Esophagus (tissue), 2 donors: ENCODE results near the gene NCSTN. TPM values are rescaled to one million over a fixed set of nuclear protein-coding genes. Genes with fewer than 3 reads are reported as not detected.
"Not testable (repeated sequence)": the region's sequence is repeated elsewhere in the genome, so short reads cannot be mapped to it uniquely, and the experiment has no call there.

ENCODE experiments used
- H3K27ac ChIP-seq, 2 donors: one replicate each; pipeline ENCODE4 v1.5.1; 2013; ENCODE audit warnings: low read depth in 2 of 2, mild to moderate bottlenecking in 2 of 2, inconsistent platforms in 1 of 2, low read length in 1 of 2, moderate library complexity in 1 of 2
- H3K27me3 ChIP-seq, 2 donors: one replicate each; pipeline ENCODE4 v1.6.1; 2013; ENCODE audit warnings: low read length in 2 of 2, control low read depth in 1 of 2, mild to moderate bottlenecking in 1 of 2; ENCODE audit not compliant: insufficient read depth in 2 of 2, control insufficient read depth in 1 of 2
- H3K36me3 ChIP-seq, 2 donors: one replicate each; pipeline ENCODE4 v1.6.1; 2013; ENCODE audit warnings: low read length in 1 of 2; ENCODE audit not compliant: control insufficient read depth in 2 of 2, insufficient read depth in 2 of 2
- H3K4me1 ChIP-seq, 2 donors: one replicate each; pipeline ENCODE4 v1.6.1; 2013; ENCODE audit warnings: low read length in 1 of 2; ENCODE audit not compliant: control insufficient read depth in 2 of 2, insufficient read depth in 2 of 2
- H3K4me3 ChIP-seq, 2 donors: one replicate each; pipeline ENCODE4 v1.5.1; 2013; ENCODE audit warnings: low read length in 2 of 2, mild to moderate bottlenecking in 2 of 2, low read depth in 1 of 2, moderate library complexity in 1 of 2
- H3K9me3 ChIP-seq, 2 donors: one replicate each; pipeline ENCODE4 v1.6.1; 2013; ENCODE audit warnings: mild to moderate bottlenecking in 2 of 2, low read depth in 1 of 2, low read length in 1 of 2, moderate library complexity in 1 of 2; ENCODE audit not compliant: control insufficient read depth in 2 of 2, insufficient read depth in 1 of 2
- WGBS, 2 donors: extraction: QIAGEN DNeasy Blood & Tissue Kit; methylation state at CpG; one replicate each; pipeline ENCODE4 v1.1.7; 2013; 5-methylcytosine and 5-hydroxymethylcytosine counted together
- polyA plus RNA-seq, 2 donors: library from polyadenylated mRNA; stranded (reverse); fragments of 200-250 nt; gene quantifications; one replicate each; pipeline ENCODE4 v1.2.3, GENCODE V29; 2013
- donor health status: healthy with polysubstance abuse.
- donor health status: Bipolar disorder and iron deficiency.

NCSTN gene
- polyA plus RNA-seq, 2 donors: 34.2 to 34.9 TPM

GRCh38 chr1:160376525-160377131, 33.4 kb downstream of the NCSTN start:
- Histone ChIP-seq H3K27ac (no peak overlapping the region), H3K4me1 (peaks cover 0 to 2% of the 10 kb centered on the region in 2 donors), H3K4me3 (no peak overlapping the region), H3K27me3 (no peaks in the 10 kb centered on the region), H3K36me3 (no peaks in the 10 kb centered on the region), H3K9me3 (no peaks in the 10 kb centered on the region)
- 12 to 19% methylated on average over 5 of the region's 5 CpGs for WGBS, 2 donors

DNA sequence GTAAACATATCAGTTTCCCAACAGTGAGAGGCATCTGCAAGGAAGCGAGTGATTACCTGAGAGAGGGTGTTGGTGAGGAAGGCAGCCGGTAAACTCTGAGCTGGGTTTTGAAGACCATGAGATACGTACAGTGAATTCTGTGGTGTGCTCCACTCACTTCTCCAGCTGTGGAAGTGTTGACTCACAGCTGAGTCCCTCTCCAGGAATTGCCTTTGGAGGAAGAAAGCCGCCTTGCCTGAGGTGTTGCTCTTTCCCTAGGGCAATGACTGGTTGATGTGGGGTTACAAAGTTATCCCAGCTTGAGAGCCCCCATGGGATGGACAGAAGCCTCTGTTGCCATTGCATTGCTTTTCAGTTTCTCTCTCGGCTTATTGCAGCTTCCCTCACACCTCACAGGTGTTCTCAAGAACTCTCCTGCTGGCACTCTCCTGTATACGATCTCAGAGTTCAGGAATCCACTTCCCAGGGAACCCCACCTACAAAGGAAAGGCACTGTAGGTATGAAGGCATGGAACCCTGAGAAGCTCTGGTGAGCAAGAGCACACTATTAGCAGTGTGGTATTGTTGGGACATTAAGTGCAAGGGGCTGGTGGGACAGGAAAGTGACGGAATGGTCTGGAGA, 34.5 kb downstream of the NCSTN start:
- Histone ChIP-seq H3K27me3 (no peaks in the 10 kb centered on the region), H3K4me3 (no peak overlapping the region), H3K36me3 (no peaks in the 10 kb centered on the region), H3K27ac (no peak overlapping the region), H3K4me1 (peaks cover 0 to 2% of the 10 kb centered on the region in 2 donors), H3K9me3 (no peaks in the 10 kb centered on the region)
- 71 to 77% methylated on average over 7 of the region's 7 CpGs for WGBS, 2 donors

DNA sequence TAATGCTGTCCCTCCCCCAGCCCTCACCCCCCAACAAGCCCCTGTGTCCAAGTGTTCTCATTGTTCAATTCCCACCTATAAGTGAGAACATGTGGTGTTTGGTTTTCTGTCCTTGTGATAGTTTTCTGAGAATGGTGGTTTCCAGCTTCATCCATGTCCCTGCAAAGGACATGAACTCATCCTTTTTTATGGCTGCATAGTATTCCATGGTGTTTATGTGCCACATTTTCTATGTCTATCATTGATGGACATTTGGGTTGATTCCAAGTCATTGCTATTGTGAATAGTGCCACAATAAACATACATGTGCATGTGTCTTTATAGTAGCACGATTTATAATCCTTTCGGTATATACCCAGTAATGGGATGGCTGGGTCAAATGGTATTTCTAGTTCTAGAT, 41.6 kb downstream of the NCSTN start:
- not testable (repeated sequence) for H3K9me3 ChIP-seq, H3K4me1 ChIP-seq, H3K27ac ChIP-seq, H3K36me3 ChIP-seq, H3K4me3 ChIP-seq, H3K27me3 ChIP-seq
- WGBS, 2 donors: 95 to 98% methylated on average over 2 of the region's 2 CpGs

GRCh38 chr1:160388406-160388805, 45.2 kb downstream of the NCSTN start:
- not testable (repeated sequence) for H3K27ac ChIP-seq, H3K9me3 ChIP-seq, H3K4me3 ChIP-seq, H3K36me3 ChIP-seq, H3K4me1 ChIP-seq, H3K27me3 ChIP-seq
- WGBS, 2 donors: 69 to 74% methylated on average over 3 to 4 of the region's 4 CpGs

GRCh38 chr1:160394673-160395072, 51.5 kb downstream of the NCSTN start:
- no peaks in the 10 kb centered on the region for H3K27me3 ChIP-seq
- H3K4me1 ChIP-seq: peaks cover 0 to 3% of the 10 kb centered on the region in 2 donors
- no peak overlapping the region for H3K4me3 ChIP-seq
- WGBS, 2 donors: 94 to 95% methylated on average over 8 of the region's 8 CpGs
- H3K36me3 ChIP-seq: no peaks in the 10 kb centered on the region
- no peak overlapping the region for H3K27ac ChIP-seq
- H3K9me3 ChIP-seq: no peaks in the 10 kb centered on the region

DNA sequence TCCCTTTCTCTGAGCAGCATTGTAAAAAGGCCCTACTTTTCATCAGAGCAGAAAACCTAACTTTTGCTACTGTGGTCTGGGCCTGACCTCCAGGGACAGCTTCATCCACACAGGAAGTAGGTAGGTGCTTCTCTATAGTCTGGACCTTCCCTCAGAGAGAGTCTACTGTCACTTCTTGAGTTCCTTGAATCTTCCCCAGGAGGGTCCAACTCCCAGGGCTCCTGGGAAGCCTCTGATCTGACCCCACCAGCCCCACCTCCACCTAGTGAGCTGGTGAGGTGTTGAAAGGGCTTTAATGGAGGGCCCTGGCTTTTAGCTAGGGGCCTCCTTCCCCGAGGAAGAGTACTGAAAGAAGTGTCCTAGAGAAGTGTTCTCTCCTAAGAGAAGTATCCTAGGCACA, 54.5 kb downstream of the NCSTN start:
- Histone ChIP-seq H3K27me3 (no peaks in the 10 kb centered on the region), H3K4me1 (peaks cover 2 to 8% of the 10 kb centered on the region in 2 donors), H3K4me3 (no peak overlapping the region), H3K36me3 (no peaks in the 10 kb centered on the region), H3K27ac (no peak overlapping the region), H3K9me3 (no peaks in the 10 kb centered on the region)
- WGBS, 2 donors: 78 to 86% methylated on average over 1 of the region's 1 CpG

GRCh38 chr1:160398823-160399222, 55.6 kb downstream of the NCSTN start:
- no peak overlapping the region for H3K4me3 ChIP-seq
- H3K27me3 ChIP-seq: no peaks in the 10 kb centered on the region
- H3K27ac ChIP-seq: peak overlapping the region in 1 of 2 donors; percentile 29
- no peaks in the 10 kb centered on the region for H3K9me3 ChIP-seq
- H3K4me1 ChIP-seq: peaks cover 3 to 8% of the 10 kb centered on the region in 2 donors
- H3K36me3 ChIP-seq: no peaks in the 10 kb centered on the region
- WGBS, 2 donors: 55 to 74% methylated on average over 4 of the region's 4 CpGs

DNA sequence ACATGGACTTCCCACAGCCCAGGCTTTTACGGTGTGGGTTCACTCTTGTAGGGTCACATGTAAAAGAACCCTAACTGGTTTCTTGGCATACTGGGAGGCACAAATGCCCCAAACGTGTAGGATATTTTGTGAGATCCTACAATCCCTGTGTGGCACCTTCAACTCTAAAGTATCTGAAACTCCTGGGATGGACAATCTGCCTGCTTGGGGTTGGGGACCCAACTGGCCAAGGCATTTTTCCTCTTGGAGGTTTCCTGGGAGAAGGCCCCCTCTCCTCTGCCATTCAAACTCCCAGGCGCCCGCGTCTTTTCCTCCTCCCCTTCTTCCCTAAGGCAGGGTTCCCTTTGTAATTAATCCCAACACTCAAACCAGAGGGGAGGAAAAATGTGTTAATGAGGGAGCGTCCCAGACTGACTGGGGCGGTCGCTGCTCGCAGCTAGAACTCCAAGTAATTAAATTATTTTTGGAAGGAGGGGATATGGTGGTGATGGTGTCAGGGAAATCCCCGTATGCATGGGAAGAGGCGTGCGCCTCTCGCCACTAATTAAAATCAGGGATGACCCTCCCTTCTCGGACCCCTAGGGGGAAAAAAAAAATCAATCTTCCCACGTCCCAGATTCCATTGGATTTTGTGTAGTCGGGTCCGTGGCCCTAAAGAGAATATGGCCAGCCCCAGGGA, 56.5 kb downstream of the NCSTN start:
- Histone ChIP-seq H3K4me3 (peak overlapping the region; percentile 56 to 69), H3K36me3 (no peaks in the 10 kb centered on the region), H3K27me3 (no peaks in the 10 kb centered on the region), H3K27ac (peak overlapping the region; percentile 60 to 79), H3K4me1 (peaks cover 3 to 8% of the 10 kb centered on the region in 2 donors), H3K9me3 (no peaks in the 10 kb centered on the region)
- WGBS, 2 donors: 21 to 39% methylated on average over 17 of the region's 17 CpGs

GRCh38 chr1:160400223-160400645, 57.1 kb downstream of the NCSTN start, which contains the start of gene VANGL2:
TSS of gene VANGL2 (plus strand) at chr1:160400564. CDS start at chr1:160415838, 15,274 bp downstream.
- no peaks in the 10 kb centered on the region for H3K9me3 ChIP-seq
- no peaks in the 10 kb centered on the region for H3K36me3 ChIP-seq
- H3K4me3 ChIP-seq: peak within 1 kb of the TSS; percentile 62 to 69
- H3K4me1 ChIP-seq: peaks cover 3 to 8% of the 10 kb centered on the region in 2 donors
- peak within 1 kb of the TSS; percentile 60 to 79 for H3K27ac ChIP-seq
- WGBS, 2 donors: 1 to 12% methylated on average over 4 to 32 of the region's 34 CpGs
- no peaks in the 10 kb centered on the region for H3K27me3 ChIP-seq
